SU-DHL-6 (cell line): ENCODE measurements around the gene LYPD1.
A peak's percentile ranks its signal among the peaks of the same experiment; 100 is the strongest.

Experiments used
- H2AFZ ChIP-seq: fragments of 200-600 bp; sonication (generic); 2 replicates; pipeline ENCODE4 v1.6.1; 2014; ENCODE audit warnings: low read depth, mild to moderate bottlenecking, moderate library complexity, mixed read lengths, antibody characterized with exemption, low read length; ENCODE audit not compliant: severe bottlenecking
- H3F3A ChIP-seq: fragments of 200-600 bp; shearing (Covaris generic); 2 replicates; pipeline ENCODE4 v1.6.0; 2016; ENCODE audit warnings: antibody characterized with exemption, mild to moderate bottlenecking; ENCODE audit not compliant: insufficient read depth
- H3K27ac ChIP-seq: fragments of 200-600 bp; sonication (generic); 2 replicates; pipeline ENCODE4 v1.5.1; 2016; ENCODE audit warnings: low read depth, mild to moderate bottlenecking, low read length, moderate library complexity, mixed read lengths
- H3K27me3 ChIP-seq: fragments of 200-600 bp; sonication (generic), shearing (Covaris generic); 2 replicates; pipeline ENCODE4 v1.6.0; 2014; ENCODE audit warnings: mild to moderate bottlenecking, low read length
- H3K36me3 ChIP-seq: fragments of 200-600 bp; sonication (generic); 2 replicates; pipeline ENCODE4 v1.6.1; 2014; ENCODE audit warnings: mild to moderate bottlenecking, low read length, mixed read lengths
- H3K4me2 ChIP-seq: fragments of 300-600, 200-600 bp; shearing (Covaris generic), sonication (generic); 2 replicates; pipeline ENCODE4 v1.6.0; 2014; ENCODE audit warnings: low read length, low read depth, mild to moderate bottlenecking; ENCODE audit not compliant: poor library complexity, severe bottlenecking
- H3K4me3 ChIP-seq: fragments of 200-600 bp; sonication (generic); 2 replicates; pipeline ENCODE4 v1.5.1; 2014; ENCODE audit warnings: antibody characterized with exemption, low read length, mild to moderate bottlenecking, mixed read lengths; ENCODE audit not compliant: insufficient read depth, poor library complexity, severe bottlenecking
- H3K79me2 ChIP-seq: fragments of 200-600 bp; sonication (generic); 2 replicates; pipeline ENCODE4 v1.6.1; 2014; ENCODE audit warnings: mild to moderate bottlenecking, low read length, moderate library complexity; ENCODE audit not compliant: insufficient read depth
- H3K9ac ChIP-seq: fragments of 200-600 bp; sonication (generic); 2 replicates; pipeline ENCODE4 v1.7.0; 2014; ENCODE audit warnings: mild to moderate bottlenecking, low read length
- H3K9me2 ChIP-seq: fragments of 200-600 bp; sonication (generic); replicated peaks from 2 replicates; pipeline ENCODE4 v1.6.1; 2014; ENCODE audit warnings: low read length; ENCODE audit not compliant: insufficient read depth
- H3K9me3 ChIP-seq: fragments of 200-600 bp; sonication (generic); 2 replicates; pipeline ENCODE4 v1.6.1; 2014; ENCODE audit warnings: low read length, mixed read lengths; ENCODE audit not compliant: insufficient read depth
- H4K20me1 ChIP-seq: fragments of 200-600 bp; sonication (generic); 2 replicates; pipeline ENCODE4 v1.6.1; 2014; ENCODE audit warnings: low read depth, mild to moderate bottlenecking, antibody characterized with exemption, low read length, moderate library complexity, mixed read lengths
- EZH2phosphoT487 ChIP-seq: fragments of 200-600 bp; sonication (generic), shearing (Covaris generic); conservative IDR thresholded peaks from 2 replicates; pipeline ENCODE4 v1.6.1; 2018; ENCODE audit warnings: mild to moderate bottlenecking, antibody characterized with exemption, low read length, moderate library complexity, mixed read lengths
- TF ChIP-seq, protein P1 (sequence below): fragments of 200-600 bp; sonication (generic); IDR thresholded peaks from one replicate; pipeline ENCODE4 v1.5.1; 2017; ENCODE audit warnings: antibody characterized with exemption, mild to moderate bottlenecking, low read length, moderate library complexity; ENCODE audit not compliant: insufficient read depth, poor library complexity, severe bottlenecking

LYPD1 gene

DNA sequence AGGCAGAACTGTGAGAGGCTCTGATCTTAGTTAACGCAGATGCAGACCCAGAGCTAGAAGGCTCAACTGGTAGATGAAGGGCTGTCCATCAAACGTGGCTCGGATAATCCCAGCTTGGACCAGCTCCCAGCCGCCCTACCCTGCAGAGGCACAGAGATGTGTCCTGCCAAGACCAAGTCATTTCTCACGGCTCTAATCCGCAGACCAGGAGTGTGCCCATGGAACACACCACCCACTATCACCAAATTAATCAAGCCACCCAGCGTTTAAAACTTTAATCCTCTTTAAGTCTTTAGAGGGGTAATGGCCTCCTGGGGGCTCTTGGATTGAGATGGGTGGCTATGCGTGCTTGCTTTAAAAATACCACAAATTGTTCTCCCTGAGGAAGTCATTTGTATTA lies 17.5 kb downstream of the LYPD1 start:
- H3F3A ChIP-seq = no peaks in the 10 kb centered on the region
- H2AFZ ChIP-seq = no peak overlapping the region
- H3K4me2 ChIP-seq = no peak overlapping the region
- H3K36me3 ChIP-seq = no peaks in the 10 kb centered on the region
- no peaks in the 10 kb centered on the region for H3K27me3 ChIP-seq
- no peak overlapping the region for H3K9ac ChIP-seq
- H3K79me2 ChIP-seq = no peaks in the 10 kb centered on the region
- no peak overlapping the region for H3K27ac ChIP-seq
- no peak overlapping the region for H3K4me3 ChIP-seq
- H3K9me2 ChIP-seq = no peaks in the 10 kb centered on the region
- H4K20me1 ChIP-seq = no peaks in the 10 kb centered on the region
- TF ChIP-seq EZH2phosphoT487 = no peak
- TF ChIP-seq, protein P1, sequence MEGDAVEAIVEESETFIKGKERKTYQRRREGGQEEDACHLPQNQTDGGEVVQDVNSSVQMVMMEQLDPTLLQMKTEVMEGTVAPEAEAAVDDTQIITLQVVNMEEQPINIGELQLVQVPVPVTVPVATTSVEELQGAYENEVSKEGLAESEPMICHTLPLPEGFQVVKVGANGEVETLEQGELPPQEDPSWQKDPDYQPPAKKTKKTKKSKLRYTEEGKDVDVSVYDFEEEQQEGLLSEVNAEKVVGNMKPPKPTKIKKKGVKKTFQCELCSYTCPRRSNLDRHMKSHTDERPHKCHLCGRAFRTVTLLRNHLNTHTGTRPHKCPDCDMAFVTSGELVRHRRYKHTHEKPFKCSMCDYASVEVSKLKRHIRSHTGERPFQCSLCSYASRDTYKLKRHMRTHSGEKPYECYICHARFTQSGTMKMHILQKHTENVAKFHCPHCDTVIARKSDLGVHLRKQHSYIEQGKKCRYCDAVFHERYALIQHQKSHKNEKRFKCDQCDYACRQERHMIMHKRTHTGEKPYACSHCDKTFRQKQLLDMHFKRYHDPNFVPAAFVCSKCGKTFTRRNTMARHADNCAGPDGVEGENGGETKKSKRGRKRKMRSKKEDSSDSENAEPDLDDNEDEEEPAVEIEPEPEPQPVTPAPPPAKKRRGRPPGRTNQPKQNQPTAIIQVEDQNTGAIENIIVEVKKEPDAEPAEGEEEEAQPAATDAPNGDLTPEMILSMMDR = no peak
- H3K9me3 ChIP-seq = no peaks in the 10 kb centered on the region

DNA sequence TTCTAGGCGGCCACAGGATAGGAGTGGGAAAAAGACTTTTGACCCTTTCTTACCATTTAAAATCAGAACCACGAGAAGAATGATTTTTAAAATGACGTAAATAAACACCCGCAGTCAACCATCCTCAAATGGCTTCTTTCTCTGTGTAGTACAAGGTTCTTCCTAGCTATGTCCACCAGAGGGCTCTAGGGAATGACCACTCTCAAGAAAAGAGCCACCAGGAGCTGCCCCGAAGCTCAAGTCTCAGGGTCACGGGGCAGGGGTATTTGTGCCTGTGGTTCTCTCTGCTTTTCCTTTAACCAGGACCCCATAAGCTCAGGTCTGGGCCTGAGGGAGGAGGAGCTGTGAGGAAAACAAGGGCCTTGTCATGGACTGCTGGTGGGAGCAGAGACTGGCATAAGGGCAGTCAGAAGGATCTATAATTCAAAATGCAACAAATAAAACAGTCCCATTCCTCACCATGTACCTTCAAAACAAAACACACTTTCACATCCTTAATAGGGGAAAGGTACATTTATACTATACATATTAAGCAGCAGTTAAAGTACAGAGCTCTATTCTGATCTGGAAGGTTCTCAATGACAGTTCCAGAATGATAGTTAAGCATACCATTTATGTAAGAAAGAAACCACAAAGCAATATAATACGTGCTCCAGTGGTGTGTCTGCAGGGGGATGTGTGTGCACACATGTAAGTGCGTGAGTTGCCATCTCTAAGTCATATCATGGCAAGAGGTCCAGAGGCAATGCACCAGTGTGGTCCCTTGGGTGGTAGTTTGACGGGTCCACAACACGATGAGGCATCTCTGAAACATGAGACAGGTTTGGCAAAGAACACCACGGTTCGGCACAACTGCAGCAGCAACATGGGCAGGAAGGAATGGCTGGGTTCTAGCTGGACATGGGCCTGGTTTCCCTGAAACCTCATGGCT lies 18.6 kb downstream of the LYPD1 start:
- Histone ChIP-seq H3K27ac (no peak overlapping the region), H3K4me3 (no peak overlapping the region), H3K9me3 (no peaks in the 10 kb centered on the region), H3K36me3 (no peaks in the 10 kb centered on the region), H3K79me2 (no peaks in the 10 kb centered on the region), H3F3A (no peaks in the 10 kb centered on the region), H3K27me3 (no peaks in the 10 kb centered on the region), H3K9ac (no peak overlapping the region), H4K20me1 (no peaks in the 10 kb centered on the region), H2AFZ (no peak overlapping the region), H3K9me2 (no peaks in the 10 kb centered on the region), H3K4me2 (no peak overlapping the region)
- TF ChIP-seq EZH2phosphoT487 = no peak
- TF ChIP-seq, protein P1 = peak; percentile 10

- Histone ChIP-seq H3K36me3 (no peaks in the 10 kb centered on the region), H3K9ac (no peak overlapping the region), H3K79me2 (no peaks in the 10 kb centered on the region), H3F3A (no peaks in the 10 kb centered on the region), H4K20me1 (no peaks in the 10 kb centered on the region), H3K9me2 (no peaks in the 10 kb centered on the region), H3K4me3 (no peak overlapping the region), H3K4me2 (no peak overlapping the region), H2AFZ (no peak overlapping the region), H3K27me3 (no peaks in the 10 kb centered on the region), H3K9me3 (no peaks in the 10 kb centered on the region), H3K27ac (no peak overlapping the region)
- TF ChIP-seq, protein P1 = no peak
- no peak for TF ChIP-seq EZH2phosphoT487
Measured at GRCh38 chr2:132646540-132647108, 23.4 kb downstream of the LYPD1 start.
